NCI-H2107 treated with DMSO at 0.1 percent for 48 hours (cell line): ENCODE data around the gene CD22.

Experiments used
- DNase-seq: peaks from one replicate; lab custom pipeline; 2025; ENCODE audit not compliant: unreplicated experiment; lab: John Stamatoyannopoulos, UW

CD22 gene

DNA sequence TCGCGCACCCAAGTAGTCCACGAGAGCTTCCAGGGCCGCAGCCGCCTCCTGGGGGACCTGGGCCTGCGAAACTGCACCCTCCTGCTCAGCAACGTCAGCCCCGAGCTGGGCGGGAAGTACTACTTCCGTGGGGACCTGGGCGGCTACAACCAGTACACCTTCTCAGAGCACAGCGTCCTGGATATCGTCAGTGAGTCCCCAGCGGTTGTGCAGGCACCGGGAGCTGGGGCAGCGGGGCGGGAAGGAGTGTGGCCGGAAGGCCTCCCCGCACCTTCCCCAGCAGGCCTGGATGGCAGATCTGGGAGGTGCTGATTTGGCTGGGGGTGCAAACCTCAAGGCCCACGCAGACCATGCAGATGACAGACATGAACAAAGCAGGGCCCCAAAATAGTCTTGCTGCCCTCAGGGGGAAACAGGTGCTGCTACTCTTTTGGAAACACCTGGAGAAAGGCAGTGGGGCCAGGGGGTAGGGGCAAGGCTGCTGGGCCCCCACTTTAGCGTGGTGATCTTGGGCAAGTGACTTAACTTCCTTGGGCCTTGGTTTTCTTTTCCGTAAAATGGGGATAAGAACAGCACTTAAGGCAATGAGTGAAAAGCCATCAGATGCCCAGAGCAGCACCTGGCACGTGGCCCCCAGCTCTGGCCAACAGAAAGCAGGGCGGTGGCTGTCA, 33.1 kb upstream of the CD22 start:
- no peak for DNase-seq

DNA sequence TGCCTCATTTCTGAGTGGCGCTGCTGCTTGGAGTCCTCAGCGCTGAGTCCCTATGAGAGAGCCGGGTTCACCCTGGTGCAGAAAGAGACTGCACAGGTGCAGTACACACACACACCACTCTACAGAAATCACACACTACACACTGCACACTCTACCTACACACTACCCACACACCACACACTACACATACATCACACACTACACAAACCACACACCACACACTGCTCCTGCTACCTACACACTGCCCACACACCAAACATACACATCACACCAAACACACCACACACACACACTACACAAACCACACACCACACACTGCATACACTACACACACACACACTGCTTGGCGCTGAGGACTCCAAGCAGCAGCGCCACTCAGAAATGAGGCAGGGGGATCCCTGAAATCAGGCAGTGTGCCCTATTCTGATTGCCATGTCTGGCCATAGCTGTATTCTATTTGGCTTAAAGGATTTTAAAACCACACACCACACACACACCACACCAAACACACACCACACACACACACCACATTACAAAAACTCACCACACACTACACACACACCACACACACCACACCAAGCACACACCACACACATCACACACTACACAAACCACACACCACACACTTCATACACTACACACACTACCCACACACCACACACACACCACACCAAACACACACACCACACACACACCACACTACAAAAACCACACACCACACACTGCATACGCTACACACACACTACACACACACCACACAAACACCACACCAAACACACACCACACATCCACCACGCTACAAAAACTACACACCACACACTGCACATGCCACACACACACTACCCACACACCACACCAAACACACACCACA, 32.1 kb upstream of the CD22 start:
- no peak for DNase-seq

DNA sequence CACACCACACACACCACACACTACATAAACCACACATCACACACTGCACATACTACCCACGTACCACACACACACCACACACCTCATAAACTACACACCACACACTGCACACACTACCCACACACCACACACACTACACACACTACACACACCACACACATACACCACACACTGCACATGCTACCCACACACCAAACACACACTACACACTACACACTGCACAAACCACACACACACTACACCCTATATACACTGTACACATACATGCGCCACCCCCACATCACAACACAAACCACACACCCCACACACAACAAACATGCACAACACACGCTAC, 31.5 kb upstream of the CD22 start:
- DNase-seq, result no peak

DNA sequence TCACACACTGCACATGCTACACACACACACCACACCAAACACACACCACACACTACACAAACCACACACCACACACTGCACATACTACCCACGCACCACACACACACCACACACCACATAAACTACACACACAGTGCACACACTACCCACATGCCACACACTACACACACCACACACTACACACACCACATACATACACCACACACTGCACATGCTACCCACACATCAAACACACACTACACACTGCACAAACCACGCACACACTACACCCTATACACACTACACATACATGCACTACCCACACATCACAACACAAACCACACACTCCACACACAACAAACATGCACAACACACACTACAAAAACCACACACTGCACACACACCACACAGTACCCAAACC, 31.1 kb upstream of the CD22 start:
- DNase-seq, result no peak

DNA sequence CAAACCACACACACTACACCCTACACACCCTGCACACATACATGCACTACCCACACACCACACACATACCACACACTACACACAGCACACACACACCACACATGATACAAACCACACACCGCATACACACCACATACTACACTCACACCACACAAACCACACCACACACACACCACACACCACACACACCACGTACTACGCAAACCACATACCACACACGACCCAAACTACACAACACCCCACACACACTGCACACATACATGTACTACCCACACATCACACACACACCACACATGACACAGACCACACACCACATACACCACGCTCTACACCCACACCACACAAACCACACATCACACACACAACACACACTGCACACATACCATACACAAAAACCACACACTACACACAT, 30.4 kb upstream of the CD22 start:
- no peak for DNase-seq

DNA sequence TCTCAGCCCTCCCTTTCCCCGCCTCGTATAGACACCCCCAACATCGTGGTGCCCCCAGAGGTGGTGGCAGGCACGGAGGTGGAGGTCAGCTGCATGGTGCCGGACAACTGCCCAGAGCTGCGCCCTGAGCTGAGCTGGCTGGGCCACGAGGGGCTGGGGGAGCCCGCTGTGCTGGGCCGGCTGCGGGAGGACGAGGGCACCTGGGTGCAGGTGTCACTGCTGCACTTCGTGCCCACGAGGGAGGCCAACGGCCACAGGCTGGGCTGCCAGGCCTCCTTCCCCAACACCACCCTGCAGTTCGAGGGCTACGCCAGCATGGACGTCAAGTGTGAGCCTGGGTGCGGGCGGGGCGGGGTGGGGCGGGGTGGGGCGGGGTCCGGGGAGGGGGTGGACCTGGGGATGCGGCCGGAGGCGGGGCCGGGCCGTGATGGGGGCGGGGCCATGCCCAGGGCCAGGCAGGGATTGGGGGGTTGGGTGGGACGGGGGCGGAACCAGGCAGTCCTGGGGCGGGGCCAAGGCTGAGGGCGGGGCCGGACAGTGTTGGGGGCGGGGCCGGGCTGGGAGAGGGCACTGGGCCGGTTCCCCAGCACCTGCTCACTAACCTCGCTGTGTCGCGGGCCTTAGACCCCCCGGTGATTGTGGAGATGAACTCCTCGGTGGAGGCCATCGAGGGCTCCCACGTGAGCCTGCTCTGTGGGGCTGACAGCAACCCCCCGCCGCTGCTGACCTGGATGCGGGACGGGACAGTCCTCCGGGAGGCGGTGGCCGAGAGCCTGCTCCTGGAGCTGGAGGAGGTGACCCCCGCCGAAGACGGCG, 29.3 kb upstream of the CD22 start:
- DNase-seq, result no peak

DNA sequence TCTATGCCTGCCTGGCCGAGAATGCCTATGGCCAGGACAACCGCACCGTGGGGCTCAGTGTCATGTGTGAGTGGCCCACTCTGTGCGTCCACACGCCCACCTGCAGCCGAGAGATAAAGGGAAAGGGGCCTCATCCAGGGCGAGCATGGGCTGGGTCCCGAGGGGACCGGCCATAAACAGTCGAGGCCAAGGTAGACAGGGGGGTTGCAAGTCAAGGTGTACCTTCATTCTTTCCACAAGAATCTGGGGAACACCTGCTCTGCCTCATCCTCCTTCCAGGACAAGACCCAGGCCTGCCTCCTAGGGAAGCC, 28.7 kb upstream of the CD22 start:
- no peak for DNase-seq

DNA sequence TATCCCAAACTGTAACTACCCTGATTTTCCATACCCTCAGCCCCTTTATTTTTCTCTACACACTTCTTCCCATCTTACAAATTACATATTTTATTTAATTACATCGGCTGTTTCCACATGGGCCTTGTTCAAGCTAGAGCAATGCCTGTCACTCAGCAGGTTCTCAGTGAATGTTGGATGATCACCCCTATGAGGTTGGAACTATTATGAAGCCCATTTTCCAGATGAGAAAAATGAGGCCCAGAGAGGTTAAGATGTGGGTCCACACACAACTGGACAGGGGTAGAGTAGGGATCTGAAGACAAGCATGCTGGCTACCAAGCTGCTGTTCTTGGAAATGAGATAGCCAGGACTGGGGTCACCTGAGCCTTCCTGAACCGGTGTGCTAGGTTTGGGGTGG, 27.0 kb upstream of the CD22 start:
- no peak for DNase-seq

DNA sequence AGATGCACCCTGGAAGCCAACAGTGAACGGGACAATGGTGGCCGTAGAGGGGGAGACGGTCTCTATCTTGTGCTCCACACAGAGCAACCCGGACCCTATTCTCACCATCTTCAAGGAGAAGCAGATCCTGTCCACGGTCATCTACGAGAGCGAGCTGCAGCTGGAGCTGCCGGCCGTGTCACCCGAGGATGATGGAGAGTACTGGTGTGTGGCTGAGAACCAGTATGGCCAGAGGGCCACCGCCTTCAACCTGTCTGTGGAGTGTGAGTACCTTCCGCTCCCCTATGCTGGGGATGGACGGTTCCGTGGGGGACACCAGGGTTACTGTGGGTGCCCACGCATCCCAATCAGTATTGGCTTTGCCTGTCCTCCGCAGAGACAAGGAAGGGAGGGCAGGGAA, 26.5 kb upstream of the CD22 start:
- DNase-seq, result no peak

DNA sequence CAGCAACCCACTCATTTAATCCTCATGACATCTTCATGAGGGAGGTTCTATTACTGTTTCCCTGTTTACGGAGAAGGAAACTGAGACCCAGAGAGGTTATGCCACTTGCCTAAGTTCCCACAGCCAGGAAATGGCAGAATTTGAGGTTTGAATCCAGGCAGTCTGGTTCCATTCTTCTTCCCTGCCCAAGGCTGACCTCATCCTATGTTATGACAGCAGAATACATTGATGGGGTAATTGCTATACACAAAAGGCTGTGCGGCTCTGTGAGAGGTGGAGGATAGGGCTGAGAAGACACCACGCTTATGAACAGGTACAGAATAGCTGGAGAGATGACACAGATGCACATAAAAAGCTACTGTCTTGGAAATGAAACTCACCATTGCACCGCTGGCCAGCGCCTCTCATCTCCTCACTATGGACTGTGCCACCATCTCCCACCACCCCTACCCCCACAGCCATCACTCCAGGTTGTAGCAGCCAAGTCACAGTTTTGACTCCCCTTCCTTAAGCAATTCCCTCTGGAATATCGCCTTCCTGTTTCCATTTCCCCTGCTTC, 25.6 kb upstream of the CD22 start:
- DNase-seq, result no peak

DNA sequence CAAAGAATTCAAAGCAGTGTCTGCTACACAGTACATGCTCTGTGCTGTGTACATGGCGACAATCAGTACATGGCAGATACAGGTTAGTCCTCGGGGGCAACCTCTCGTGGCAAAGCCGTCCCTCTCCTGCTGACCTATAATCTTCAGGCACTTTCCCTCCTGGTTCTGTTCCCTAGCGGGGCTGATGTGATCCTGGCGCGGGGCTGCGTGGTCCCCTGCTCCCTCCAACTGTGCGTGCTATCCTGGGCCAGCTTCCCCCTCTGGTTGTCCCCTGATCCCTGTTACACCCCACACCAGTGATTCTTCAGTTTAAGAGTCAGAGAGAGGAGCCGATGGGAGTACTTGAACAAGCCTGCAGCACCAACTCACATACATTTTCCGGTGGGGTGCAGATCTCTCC, 25.0 kb upstream of the CD22 start:
- no peak for DNase-seq

DNA sequence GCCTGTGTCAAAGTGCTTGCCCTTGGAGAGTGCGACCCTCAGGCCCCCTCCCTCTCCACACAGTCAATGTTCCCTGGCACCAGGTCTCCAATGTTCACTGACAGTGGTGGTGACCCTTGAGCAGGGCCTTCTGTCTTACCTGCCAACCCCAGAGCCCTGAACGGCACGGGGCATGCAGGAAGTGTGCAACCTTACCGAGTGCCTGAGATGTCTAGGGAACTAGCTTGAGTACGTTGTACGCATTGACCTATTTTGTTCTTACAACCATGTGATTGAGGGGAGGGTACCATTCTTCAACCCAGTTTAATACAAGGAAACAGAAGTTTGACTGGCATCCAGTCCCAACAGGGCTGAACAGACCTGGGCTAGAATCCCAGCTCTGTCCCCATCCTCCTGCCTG, 23.8 kb upstream of the CD22 start:
- no peak for DNase-seq

DNA sequence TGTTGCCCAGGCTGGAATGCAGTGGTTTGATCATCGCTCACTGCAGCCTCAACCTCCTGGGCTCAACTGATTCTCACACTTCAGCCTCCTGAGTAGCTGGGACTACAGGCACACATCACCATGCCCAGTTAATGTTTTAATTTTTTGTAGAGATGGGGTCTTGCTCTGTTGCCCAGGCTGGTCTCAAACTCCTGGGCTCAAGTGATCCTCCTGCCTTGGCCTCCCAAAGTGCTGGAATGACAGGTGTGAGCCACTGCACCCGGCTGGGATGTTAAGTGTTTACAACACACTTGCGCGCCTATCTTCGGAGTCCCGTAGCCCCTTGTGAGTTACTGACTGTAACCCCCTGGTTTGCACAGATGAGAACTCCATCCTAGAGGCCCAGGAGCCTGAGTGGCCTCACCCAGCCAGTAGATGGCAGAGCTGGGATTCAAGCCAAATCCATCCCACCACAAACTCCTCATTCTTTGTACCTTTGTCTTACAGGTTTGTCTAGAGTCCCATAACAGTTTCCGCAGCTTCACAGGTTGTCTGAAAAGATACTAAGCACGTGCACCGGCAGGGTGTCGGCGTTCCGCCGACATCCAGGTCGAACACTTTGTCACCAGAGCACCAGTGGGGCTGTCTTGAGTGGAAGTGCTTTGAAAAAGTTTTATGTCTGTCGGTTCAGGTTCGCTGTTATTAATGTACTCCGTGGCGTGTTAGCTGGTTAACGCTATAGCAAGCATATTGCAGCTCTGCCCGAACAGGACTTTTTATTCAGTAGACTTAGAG, 22.3 kb upstream of the CD22 start:
- no peak for DNase-seq

DNA sequence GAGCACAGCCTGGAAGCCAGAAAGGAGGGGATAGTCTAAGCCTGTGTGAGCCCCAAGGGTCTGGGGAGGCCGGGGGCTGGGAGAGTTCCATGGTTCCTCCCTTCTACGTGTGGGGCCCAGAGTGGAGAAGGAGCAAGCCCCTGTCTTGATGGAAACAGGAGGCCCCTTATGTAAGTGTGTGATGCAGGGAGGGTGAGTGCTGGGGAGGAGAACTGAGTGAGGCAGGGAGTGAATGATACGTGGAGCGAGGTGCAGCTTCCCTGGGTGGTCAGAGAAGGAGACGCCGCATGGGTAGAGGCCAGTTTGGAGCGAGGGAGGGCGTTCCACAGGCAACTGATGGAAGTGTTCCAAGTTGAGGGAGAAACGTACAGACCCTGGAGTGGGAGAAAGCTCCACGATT, 21.1 kb upstream of the CD22 start:
- DNase-seq, result no peak

DNA sequence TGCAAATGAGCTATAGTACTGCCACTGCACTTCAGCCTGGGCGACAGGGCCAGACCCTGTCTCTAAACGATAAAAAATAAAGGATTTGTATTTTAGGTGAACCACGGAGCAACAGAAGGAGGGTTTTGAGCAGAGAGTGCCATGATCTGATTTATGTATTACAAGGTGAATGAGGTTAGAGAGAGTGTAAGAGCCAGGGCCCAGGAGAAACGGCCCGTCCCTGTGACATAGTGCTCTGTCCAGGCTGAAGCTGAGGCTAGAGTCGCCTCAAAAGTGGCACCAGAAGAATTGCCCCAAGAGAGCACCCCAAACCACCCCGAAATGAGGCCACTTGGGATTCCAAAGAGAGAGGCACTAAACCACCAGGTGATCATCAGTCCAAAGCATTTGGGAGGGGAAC, 20.1 kb upstream of the CD22 start:
- no peak for DNase-seq

DNA sequence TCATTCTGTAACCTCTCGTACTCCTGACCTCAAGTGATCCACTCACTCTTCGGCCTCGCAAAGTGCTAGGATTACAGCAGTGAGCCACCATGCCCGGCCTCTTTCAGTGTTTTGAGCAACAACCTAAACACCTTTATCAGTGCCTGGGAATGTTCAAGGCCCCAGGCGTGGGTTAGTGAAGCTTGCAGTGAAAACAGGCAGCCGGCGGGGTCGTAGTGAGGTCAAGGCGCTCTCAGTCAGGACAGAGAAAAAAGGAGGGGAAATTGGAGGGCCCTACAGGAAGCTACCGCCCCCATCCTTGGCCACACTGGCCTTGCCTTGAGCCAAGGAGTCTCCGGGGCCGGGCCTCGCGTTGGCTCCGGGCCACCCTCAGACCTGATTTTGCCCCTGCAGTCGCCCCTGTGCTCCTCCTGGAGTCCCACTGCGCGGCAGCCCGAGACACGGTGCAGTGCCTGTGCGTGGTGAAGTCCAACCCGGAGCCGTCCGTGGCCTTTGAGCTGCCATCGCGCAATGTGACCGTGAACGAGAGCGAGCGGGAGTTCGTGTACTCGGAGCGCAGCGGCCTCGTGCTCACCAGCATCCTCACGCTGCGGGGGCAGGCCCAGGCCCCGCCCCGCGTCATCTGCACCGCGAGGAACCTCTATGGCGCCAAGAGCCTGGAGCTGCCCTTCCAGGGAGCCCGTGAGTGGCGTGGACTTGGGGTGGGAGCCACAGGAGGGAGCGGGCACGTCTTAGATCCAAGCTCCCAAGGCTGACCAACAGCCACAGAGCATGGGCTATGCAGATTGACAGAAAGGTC, 19.3 kb upstream of the CD22 start:
- DNase-seq, result no peak

DNA sequence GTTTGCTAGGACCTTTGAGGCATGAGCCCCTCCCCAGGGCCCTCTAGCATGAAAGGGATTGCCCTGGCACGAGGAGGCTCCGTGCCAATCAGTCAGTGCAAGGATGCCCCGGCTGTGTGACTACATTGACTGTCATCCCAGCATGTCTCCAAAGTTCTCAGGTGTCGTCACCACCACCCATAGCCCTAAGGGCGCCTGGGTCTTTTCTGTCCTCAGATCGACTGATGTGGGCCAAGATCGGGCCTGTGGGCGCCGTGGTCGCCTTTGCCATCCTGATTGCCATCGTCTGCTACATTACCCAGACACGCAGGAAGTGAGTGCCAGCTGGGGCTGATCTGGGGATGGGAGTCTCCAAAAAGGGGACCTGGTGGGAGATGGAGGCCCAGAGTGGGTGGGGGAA, 18.7 kb upstream of the CD22 start:
- no peak for DNase-seq

DNA sequence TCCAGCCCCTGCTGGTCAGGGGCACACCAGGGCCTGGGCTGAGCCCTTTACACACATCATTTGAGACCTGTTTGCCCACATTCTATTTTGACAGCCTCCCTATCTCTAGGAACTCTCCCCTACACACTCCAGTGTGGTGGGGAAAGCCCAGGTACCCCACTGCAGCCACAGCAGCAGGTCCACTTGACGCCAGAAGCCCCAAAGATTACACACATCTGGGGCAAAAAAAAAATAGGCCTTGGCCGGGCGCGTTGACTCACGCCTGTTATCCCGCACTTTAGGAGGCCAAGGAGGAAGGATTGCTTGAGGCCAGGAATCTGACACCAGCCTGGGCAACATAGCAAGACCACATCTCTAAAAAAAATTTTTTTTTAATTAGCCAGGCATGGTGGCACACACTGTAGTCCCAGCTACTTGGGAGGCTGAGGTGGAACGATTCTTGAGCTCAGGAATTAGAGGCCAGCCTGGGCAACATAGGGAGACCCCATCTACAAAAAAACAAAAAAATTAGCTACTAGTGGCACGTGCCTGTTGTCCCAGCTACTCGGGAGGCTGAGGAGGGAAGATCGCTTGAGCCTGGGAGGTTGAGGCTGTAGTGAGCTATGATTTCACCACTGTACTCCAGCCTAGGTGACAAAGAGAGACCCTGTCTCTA, 18.0 kb upstream of the CD22 start:
- DNase-seq, result no peak

DNA sequence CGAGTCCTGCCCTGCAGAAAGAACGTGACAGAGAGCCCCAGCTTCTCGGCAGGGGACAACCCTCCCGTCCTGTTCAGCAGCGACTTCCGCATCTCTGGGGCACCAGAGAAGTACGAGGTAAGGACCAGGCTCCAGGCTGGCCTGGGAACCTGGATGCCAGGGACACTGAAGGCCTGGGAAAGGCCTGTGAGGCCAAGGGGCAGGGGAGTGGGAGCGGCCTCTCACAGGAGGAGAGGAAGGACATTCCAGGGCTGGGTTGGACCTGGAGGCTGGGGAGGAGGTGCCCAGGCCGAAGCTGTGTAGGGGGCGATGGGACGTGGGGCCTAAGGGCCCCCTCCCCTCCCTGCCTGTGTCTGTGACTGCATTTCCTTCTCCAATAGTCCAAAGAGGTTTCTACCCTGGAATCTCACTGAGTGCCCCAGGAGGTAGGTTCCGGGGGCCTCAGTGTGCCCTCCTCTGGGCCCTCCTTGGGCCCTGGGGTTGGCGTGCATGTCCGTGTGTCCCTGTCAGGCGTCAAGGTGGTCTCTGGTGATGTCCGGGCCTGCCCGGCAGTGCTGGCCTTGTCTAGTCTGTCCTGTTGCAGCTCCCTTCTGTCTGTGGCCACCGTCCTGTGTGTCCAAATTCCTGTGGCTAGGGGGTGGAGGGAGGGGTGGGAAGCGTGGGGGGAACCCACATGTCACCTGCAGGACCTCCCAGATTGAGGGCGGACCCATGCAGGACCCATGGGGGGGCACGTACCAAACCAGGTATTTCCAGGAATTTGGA, 16.9 kb upstream of the CD22 start:
- no peak for DNase-seq
